Measurements from ENCODE around the gene DEDD.
A peak's percentile ranks its signal among the peaks of the same experiment; 100 is the strongest.
"Not testable (repeated sequence)": the region's sequence is repeated elsewhere in the genome, so short reads cannot be mapped to it uniquely, and the experiment has no call there.

DEDD gene

GRCh38 chr1:161133220-161133740, 813 bp upstream of the DEDD start:
- in situ Hi-C loops (cut with MboI; ENCODE audit: low pct_unique_long_range_greater_than_20kb, low sequenced_read_pairs), result no loop called here
- DNase-seq, result no peak

GRCh38 chr1:161131523-161132409, 701 bp downstream of the DEDD start:
- no peak for DNase-seq

GRCh38 chr1:161130266-161130665, 2.2 kb downstream of the DEDD start:
- in situ Hi-C loops (cut with MboI; ENCODE audit: low pct_unique_long_range_greater_than_20kb, low sequenced_read_pairs), result no loop called here
- no peak for DNase-seq

More at GRCh38 chr1:161131523-161132409, 701 bp downstream of the DEDD start:
- in situ Hi-C loops (cut with MboI; ENCODE audit: low pct_unique_long_range_greater_than_20kb, low sequenced_read_pairs), result no loop called here

- in situ Hi-C loops (cut with MboI; ENCODE audit: low pct_unique_long_range_greater_than_20kb, low sequenced_read_pairs), result no loop called here
- DNase-seq, result no peak
These were observed 3.7 kb downstream of the DEDD start for GRCh38 chr1:161128591-161129420.

- no peak for DNase-seq
- in situ Hi-C loops (cut with MboI; ENCODE audit: low pct_unique_long_range_greater_than_20kb, low sequenced_read_pairs), result no loop called here
These were observed 4.8 kb downstream of the DEDD start for GRCh38 chr1:161127649-161128048.

GRCh38 chr1:161122967-161123366, 9.5 kb downstream of the DEDD start:
- in situ Hi-C loops (cut with MboI; ENCODE audit: low pct_unique_long_range_greater_than_20kb, low sequenced_read_pairs), result no loop called here
- no peak for DNase-seq

DNA sequence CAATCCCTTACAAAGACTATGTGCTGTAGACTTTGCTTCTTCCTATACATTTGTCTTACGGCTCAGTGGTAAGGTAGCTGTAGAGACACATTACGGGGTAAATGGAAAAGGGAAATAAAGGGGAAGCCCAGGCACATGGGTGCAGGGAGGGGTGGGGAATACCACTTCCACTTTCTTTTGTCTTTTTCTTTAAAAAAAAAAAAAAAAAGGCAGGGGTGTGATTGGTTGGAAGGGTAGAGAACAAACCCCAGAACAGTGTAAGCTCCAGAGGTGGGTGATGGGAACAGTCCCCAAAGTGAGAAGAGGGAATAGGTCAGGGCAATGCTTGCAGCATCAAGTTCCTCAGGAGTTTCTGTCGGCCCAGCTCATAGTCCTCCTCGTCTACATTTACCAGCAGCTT, 10.6 kb downstream of the DEDD start:
- DNase-seq, result peak; percentile 69
- in situ Hi-C loops (cut with MboI; ENCODE audit: low pct_unique_long_range_greater_than_20kb, low sequenced_read_pairs), result no loop called here

GRCh38 chr1:161121042-161121650, 11.3 kb downstream of the DEDD start:
- no peak for DNase-seq
- in situ Hi-C loops (cut with MboI; ENCODE audit: low pct_unique_long_range_greater_than_20kb, low sequenced_read_pairs), result no loop called here

- DNase-seq, result peak; percentile 63
- in situ Hi-C loops (cut with MboI; ENCODE audit: low pct_unique_long_range_greater_than_20kb, low sequenced_read_pairs), result no loop called here
These were observed 13.2 kb downstream of the DEDD start for GRCh38 chr1:161119092-161119903.

DNA sequence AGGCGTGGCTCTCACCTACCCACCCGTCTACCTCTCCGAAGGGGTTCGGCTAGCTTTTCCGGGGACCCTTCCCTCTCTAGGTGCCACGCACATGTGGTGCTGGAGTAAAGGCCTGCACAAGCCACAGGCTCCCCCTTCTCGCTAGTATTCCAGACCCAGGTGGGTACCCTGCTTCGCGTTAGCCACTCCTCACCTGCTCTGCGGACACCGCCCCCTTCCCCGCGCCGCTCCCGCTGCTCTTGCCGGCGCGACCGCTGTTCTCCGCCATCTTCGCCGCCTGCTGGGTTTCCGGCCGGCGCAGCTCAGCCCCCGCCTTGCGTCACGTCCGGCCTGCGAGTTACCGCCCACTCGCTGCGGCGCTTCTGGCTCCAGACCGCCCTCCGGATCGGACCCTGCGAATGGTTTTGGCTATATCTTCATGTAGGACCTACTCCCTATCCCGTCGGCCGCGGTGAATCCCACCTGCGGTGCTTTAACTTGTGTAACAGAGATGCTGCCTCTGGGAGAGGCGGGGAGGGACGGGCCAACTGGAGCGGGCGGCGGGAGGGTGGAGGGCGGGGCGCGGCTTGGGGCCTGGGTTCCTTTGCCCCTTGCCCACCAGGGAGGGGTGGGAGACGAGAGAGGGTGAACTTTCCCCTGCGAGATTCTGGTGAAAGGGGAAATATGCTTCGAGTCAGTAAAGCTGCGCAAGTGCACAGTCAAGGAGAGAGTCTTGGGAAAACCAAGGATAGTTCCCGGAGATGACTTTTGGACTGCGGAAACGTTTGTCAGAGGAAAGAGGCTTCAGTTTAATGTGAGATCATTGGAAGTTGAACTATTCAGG, 14.5 kb downstream of the DEDD start, which contains the start of the genes NIT1 and PFDN2:
TSS of gene NIT1 (plus strand) at position 347 of the 823 bp plus-strand sequence. CDS start at position 419, 72 bp downstream.
TSS of gene PFDN2 (minus strand) at position 279 of the 823 bp plus-strand sequence. CDS start at position 268, 11 bp downstream.
- in situ Hi-C loops (cut with MboI; ENCODE audit: low pct_unique_long_range_greater_than_20kb, low sequenced_read_pairs), result no loop called here
- peak; percentile 86 for DNase-seq

- DNase-seq; in situ Hi-C loops (cut with MboI; ENCODE audit: low pct_unique_long_range_greater_than_20kb, low sequenced_read_pairs): not testable (repeated sequence)
These were observed 16.5 kb downstream of the DEDD start for GRCh38 chr1:161115961-161116360.

- in situ Hi-C loops (cut with MboI; ENCODE audit: low pct_unique_long_range_greater_than_20kb, low sequenced_read_pairs), result no loop called here
- no peak for DNase-seq
These were observed 17.2 kb downstream of the DEDD start for GRCh38 chr1:161115132-161115711.

GRCh38 chr1:161114556-161114955, 17.9 kb downstream of the DEDD start:
- in situ Hi-C loops (cut with MboI; ENCODE audit: low pct_unique_long_range_greater_than_20kb, low sequenced_read_pairs), result no loop called here
- DNase-seq, result no peak

DNA sequence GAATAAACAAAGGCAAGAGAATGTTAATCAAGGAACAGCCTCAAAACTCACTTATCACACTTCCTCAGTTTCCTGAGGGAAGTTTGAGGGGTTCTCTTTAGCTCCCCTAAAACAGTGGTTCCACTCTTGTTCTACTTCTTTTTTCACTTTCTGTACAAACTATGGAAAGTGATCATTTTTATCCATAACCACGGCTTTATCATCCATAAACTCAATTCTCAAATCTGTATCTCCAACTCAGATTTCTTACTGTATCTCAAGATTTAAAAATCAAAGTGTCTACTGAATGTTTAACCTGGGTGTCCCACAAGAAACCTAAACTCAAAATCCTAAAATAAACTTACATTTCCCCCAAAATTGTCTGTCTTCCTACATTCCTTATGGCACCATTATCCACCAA, 18.6 kb downstream of the DEDD start:
- in situ Hi-C loops (cut with MboI; ENCODE audit: low pct_unique_long_range_greater_than_20kb, low sequenced_read_pairs), result no loop called here
- DNase-seq, result no peak

DNA sequence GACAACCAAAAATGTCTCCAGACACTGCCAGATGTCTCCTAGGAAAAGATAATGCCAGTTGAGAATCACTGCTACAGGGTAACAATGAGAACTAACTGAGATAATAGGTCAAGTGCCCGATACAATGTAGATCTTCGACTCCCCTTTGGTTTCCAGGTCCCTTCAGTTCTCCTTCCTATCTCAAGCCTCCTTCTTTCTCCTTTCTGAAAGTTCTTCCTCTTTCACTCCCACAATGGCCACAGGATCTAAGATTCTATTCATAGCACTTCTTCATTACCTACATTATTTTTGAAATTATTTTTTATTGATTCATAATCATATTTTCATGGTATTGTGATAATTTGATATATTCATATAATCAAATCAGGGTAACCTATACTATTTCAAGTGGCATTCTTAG, 20.9 kb downstream of the DEDD start:
- in situ Hi-C loops (cut with MboI; ENCODE audit: low pct_unique_long_range_greater_than_20kb, low sequenced_read_pairs), result no loop called here

DNA sequence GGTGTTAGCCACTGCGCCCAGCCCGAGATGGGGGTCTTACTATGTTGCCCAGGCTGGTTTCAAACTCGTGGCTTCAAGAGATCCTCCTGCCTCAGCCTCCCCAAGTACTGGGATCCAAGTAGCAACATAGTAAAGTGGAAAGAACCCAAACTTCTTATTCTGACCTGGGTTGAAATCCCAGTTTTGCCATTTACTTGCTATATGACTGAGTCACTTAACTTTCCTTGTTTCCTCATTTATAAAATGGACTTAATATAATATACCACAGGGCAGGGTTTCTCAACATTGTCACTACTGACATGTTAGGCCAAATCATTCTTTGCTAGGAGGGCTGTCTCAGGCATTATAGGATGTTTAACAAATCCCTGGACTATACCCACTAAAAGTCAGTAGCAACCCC, 21.4 kb downstream of the DEDD start:
- in situ Hi-C loops (cut with MboI; ENCODE audit: low pct_unique_long_range_greater_than_20kb, low sequenced_read_pairs), result no loop called here
- DNase-seq, result no peak

More for the DNA sequence above, 20.9 kb downstream of the DEDD start:
- peak; percentile 45 for DNase-seq

DNA sequence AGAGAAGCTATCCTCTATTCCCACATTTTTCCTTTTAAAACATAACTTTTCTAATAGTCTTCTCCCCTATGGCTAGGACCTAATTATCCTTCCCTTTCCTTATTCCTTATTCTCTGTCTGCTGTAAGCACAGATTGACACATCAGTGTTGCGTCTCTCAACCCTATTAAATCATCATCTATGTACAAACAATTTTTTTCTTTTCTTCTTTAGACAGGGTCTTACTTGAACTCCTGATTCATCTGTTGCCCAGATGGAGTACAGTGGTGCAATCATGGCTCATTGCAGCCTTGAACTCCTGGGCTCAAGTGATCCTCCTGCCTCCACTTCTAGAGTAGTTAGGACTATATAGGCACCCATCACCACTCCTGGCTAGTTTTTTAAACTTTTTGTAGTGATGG, 26.0 kb downstream of the DEDD start:
- in situ Hi-C loops (cut with MboI; ENCODE audit: low pct_unique_long_range_greater_than_20kb, low sequenced_read_pairs), result no loop called here
- DNase-seq, result no peak

Measured in KBM-7 (cell line).